Stimulated activated CD8-positive, alpha-beta memory T cell treated with anti-CD3 and anti-CD28 coated beads, Interleukin-4, amount 100 ng/mL, for 24 hours (primary cell): Measurements from ENCODE around the gene NYAP2.

ENCODE experiments used
- DNase-seq: peaks from one replicate; pipeline ENCODE4 v3.0.0-alpha.2; 2020; ENCODE audit warnings: low read depth

NYAP2 gene

DNA sequence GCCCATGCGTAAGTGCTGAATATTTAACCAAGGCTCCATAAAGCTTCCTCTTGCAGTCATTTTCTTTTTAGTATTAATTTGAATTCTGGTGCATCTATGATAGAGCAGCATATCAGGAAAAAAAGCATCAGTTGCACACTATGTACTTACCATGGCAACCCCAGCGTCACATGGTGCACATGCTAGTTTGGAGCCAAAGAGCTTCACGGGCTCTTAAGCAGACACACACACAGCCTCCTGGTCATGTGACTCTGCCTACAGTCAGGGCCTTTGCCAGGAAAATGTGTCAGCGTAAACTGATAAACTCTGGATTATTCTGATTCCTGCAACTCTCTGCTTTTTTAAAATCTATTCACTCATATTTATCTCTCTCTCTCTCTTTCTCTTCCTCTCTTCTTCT lies 30.2 kb downstream of the NYAP2 start:
- no peak for DNase-seq

DNA sequence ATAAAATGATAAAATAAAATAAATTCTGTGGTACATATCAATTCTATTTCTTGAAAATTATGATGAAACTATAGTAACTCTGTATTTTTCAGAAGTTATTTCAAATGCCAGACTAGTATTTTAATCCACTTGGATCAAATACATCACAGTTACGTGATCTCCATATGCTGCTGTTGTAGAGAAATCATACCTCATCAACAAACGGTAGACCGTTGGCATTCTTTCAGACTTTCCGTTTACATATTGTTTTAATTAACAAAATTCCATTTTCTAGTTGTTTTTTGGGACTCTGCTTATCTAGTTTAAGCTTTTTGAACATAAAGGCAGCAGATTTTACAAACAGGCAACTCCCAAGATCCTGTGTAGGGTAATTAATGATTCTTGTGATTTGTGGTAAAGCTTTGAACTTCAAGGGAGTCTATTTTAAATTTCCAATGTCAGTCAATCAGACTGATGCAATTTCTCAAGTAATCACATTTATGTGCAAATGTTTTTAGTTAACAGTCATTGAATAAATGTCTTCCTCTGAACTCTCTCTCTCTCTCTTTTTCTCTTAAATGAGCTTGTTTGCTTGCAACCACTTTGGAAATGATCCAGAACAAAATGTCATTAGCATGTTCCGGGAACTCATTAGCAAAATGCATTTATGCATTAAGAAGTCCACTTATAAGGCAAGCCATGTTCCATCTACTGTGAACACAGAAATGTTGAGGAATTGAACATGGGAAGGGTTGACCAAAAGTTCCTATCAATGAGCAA lies 31.8 kb downstream of the NYAP2 start:
- no peak for DNase-seq

DNA sequence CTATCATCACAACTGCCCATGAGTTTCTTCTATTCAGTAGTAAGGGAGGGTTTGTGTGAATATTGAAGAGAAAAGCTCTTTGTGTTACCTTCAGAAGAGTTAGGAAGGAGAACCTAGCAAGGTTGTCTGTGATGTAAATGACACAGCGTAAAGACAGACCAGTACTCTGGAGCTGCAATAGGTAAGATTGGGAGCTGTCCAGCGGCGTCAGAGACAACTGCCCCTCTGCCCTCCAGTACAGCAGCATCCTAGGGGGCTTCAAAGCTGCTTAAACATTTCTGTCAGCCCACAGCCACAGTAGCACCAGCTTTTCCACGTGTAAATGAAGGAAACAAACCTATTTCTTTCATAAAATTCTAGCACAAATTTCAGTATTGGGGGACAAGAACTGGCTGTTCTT lies 34.5 kb downstream of the NYAP2 start:
- no peak for DNase-seq

DNA sequence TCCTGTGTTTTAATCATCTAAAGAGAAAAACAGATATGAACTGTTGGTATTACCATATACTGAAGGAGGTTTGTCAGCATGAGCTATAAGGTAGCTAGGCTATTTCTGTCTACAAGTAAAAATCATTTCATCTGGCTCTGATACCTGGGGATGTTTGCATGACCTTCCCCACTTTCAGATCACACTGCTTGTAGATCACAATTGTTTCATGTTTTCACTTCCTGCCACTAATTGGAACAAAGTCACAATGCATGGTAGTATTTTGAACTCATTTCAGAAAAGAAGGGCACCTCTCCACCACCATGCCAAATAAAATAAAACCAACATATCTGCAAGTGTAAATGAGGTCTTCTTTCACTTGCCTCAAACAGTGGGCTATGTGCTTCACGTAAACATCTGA lies 37.8 kb downstream of the NYAP2 start:
- DNase-seq = no peak

- no peak for DNase-seq
Observed at GRCh38 chr2:225438248-225438647, 38.7 kb downstream of the NYAP2 start.

- DNase-seq = no peak
Observed at GRCh38 chr2:225452677-225453076, 53.2 kb downstream of the NYAP2 start.

DNA sequence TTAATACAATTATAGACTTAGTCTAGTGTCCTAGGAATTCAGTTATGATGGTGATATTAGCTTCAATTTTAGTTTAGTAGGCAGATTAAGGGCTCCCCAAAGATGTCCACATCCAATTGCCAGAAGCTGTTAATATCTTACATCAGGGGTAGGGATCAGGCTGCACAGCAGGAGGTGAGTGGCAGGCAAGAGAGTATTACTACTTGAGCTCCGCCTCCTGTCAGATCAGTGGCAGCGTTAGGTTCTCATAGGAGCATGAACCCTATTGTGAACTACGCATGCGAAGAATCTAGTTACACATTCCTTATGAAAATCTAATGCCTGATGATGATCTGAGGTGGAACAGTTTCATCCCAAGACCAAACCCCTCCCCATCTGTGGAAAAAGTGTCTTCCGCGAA lies 54.9 kb downstream of the NYAP2 start:
- DNase-seq = no peak

DNA sequence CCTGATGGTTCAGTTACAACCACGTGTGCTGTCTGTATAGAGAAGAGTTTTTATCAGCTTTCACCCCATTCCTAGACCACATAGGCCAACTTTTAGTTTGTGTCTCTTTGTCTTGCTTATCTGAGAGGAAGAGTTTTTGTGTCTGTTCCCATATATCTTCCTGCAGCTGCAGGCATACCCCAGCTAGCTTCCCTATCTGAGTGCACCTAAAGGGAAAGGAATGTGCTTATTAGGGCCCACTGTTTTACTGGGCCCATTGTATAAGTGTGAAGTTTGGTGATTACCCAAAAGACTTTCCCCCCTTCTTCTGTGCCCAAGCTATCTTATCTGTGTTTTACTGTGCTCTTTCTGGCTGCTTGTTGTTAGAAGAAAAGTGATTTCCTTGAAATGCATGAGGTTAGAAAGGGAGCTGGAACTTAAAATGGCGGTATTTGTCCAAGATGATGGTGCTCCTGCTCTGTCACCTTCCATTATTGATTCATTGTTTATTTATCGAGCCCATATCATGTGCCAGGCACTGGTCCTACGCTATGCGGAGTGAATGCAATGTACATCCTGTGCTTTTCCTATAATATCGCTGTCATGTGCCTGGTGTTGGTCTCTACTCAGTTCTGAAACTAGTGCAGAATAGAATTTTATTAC lies 57.2 kb downstream of the NYAP2 start:
- no peak for DNase-seq

DNA sequence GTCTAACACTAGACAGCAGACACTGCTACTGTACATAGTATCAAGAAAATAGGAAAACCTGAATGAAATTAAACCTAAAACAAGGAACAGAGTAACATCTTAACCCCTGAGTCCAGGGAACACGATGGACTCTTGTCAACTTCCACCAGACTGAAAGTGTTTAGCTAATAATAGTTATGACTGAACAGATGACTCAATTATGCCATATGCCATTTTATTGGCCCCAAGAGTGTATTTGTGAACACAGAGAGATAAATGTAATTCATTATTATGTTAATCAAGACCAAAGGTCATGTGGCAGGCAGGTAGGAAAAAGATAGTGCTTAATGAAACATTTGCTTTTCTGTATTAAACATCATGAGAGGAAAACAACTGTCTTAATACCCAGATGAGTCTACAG lies 58.0 kb downstream of the NYAP2 start:
- no peak for DNase-seq

- no peak for DNase-seq
Observed at GRCh38 chr2:225458431-225459117, 59.1 kb downstream of the NYAP2 start.

DNA sequence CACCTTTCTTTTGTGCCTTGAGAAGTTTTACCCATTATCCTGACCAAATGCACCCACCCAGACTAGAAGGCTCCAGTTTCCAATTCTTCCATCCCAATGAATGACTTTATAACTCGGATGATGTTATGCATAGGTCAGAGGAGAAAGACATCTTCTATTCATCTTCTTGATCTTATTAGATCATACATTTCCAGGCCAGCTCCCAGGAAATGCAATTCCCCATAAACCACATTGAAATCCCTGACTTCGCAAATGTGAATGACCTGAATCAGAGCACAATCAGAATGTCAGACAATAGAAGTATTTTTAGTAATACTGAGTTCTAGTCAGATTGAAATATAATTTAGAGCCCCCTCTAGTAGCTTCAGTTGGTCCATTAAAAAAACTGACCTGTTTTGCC lies 62.9 kb downstream of the NYAP2 start:
- no peak for DNase-seq

GRCh38 chr2:225462945-225463344 lies 63.4 kb downstream of the NYAP2 start:
- DNase-seq = no peak

DNA sequence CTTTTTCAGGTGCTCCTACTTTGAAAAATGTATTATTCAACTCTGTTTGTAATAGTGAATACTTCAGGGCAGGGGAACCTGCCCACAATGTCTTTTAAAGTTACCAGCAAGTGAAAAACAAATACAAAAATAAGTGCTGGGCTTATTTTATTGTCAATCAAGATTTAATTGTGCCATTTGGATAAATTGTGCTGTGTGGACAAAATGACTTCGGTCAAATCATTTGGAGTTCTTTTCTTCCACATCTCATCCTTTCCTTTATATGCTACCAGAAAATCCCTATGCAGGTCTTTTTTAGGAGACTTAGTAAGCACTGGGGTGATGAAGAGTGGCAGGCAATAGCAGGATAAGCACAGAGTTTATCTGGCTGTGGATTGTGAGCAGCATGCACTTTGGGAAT lies 63.9 kb downstream of the NYAP2 start:
- DNase-seq = no peak

DNA sequence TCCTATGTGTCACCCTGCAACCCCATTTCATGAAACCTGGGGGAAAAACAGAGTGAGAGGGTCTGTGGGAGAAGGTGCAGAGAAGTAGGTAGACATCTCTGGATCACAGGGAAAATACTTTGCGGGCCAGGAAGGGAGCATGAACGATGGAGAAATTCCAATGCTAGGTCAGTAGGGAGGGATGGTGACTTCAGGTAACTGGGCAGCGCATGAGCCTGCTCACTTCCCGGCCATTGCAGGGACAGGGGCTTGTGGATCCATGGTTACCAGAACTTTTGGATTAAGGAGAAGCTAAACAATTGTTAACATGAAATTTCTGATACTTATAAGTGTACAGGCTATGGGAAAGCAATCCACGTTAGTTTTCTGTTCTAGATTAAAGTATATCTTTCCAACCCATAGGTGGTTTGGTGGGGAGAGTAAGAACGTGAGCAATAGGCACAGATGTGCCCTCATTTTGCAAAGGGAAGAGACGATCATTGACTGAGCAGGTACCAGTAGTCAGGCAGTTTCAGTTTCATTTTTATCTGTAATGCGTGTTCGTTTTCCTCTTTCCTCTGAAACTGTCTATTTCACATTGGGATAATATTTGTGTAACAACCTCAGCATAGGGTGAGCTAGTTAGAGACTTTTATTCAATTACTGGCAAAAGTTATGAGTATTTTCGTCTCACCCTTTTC lies 65.0 kb downstream of the NYAP2 start:
- no peak for DNase-seq

GRCh38 chr2:225465827-225466226 lies 66.3 kb downstream of the NYAP2 start:
- DNase-seq = no peak

DNA sequence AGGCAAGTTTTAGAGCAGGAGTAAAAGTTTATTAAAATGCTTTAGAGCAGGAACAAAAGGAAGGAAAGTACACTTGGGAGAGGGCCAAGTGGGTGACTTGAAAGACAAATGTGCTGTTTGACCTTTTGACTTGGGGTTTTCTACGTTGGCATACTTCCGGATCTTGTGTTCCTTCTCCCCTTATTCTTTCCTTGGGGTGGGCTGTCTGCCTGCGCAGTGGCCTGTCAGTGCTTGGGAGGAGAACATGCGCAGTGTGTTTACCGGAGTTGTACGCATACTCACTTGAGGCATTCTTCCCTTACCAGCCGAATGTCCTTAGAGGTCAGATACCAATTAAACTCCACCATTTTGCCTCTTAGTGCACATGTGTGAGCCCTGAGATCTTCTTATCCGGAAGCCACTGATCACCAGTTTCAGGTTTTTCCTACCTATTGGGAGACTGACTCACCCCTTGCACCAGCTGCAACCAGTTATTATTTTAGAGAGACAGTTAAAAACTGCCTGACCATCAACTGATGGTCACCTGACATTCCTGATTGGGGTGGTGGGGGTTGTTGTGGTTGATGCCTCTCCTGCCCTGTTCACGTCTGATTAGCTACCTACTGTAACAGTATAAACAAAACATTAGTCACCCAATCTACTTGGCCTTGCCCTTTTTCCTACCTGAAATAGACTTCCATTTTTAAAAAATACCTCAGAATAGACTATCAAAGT lies 67.5 kb downstream of the NYAP2 start:
- no peak for DNase-seq

DNA sequence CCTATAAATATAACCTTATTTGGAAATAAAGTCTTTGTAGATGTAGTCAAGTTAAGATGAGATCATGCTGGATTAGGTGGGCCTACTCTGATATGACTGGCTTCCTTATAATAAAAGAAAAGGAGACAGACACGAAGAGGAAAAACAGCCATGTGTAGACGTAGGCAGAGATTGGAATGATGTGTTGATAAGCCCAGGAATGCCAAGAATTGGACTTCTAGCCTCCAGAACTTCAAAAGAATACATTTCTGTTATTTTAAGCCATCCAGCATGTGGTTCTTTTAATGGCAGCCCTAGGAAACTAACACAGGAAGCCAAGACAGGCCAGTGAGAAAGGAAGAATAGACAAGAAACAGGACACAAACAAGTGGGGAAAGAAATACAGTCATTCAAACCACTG lies 68.6 kb downstream of the NYAP2 start:
- DNase-seq = no peak

- no peak for DNase-seq
Observed at GRCh38 chr2:225471039-225471438, 71.5 kb downstream of the NYAP2 start.

DNA sequence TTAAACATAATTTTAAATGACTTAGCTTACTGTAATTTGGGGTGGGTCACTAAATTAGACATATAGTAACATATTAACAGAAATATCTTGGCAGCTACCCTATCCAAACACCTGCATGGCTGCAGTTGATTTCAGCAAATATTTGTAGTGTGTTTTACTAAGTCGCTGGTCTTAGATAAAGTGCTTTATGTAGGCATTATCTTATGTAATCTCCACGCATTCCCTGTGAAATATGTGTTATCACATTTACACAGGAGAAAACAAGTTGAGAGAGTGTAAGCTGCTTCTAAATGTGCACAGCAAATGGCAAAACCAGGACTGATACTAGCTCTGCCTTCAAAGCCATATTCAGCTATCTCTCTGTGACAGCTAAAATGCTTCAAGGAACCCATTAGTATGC lies 72.0 kb downstream of the NYAP2 start:
- DNase-seq = no peak

GRCh38 chr2:225472161-225472560 lies 72.7 kb downstream of the NYAP2 start:
- DNase-seq = no peak

GRCh38 chr2:225479386-225479785 lies 79.9 kb downstream of the NYAP2 start:
- no peak for DNase-seq

DNA sequence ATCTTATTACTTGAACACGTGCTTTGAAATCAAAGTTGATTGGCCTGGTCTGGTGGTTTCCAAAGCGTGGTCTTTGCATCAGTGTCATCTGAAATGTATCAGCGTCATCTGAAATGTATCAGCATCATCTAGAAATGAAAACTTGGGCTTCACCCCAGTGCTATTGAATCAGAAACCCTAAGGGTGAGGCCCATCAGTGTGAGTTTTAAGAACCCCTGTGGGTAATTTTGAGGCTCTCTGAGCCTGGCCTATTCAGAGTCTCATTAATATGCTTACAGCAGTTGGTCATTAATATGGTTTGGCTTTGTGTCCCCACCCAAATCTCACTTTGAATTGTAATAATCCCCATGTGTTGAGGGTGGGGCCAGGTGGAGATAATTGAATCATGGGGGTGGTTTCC lies 85.2 kb downstream of the NYAP2 start:
- no peak for DNase-seq
